Type B pancreatic cell (in vitro differentiated cells): ENCODE measurements around the gene FOXK2. TPM values are rescaled to one million over a fixed set of nuclear protein-coding genes. Genes with fewer than 3 reads are reported as not detected.

ENCODE experiments used
- DNase-seq: peaks from one replicate; pipeline ENCODE4 v3.0.0; 2021; ENCODE audit warnings: mixed read lengths; ENCODE audit not compliant: unreplicated experiment; ENCODE audit errors: extremely low spot score
- H3K27ac Mint-ChIP-seq: 2 replicates; pipeline ENCODE4 v1.8.0; 2021; ENCODE audit warnings: mild to moderate bottlenecking, mixed read lengths
- H3K27me3 Mint-ChIP-seq: 2 replicates; pipeline ENCODE4 v1.8.0; 2021; ENCODE audit warnings: mixed read lengths
- H3K36me3 Mint-ChIP-seq: 2 replicates; pipeline ENCODE4 v1.8.0; 2021; ENCODE audit warnings: mixed read lengths
- H3K4me1 Mint-ChIP-seq: one replicate; pipeline ENCODE4 v1.8.0; 2021; ENCODE audit warnings: mixed read lengths; ENCODE audit not compliant: unreplicated experiment
- H3K4me3 Mint-ChIP-seq: 2 replicates; pipeline ENCODE4 v1.8.0; 2021; ENCODE audit warnings: mild to moderate bottlenecking, mixed read lengths
- H3K9me3 Mint-ChIP-seq: 2 replicates; pipeline ENCODE4 v1.8.0; 2021; ENCODE audit warnings: mixed read lengths
- CTCF ChIP-seq: fragments of 200-600 bp; sonication (generic); conservative IDR thresholded peaks from 2 replicates; pipeline ENCODE4 v1.5.0; 2021; ENCODE audit warnings: antibody characterized with exemption, mild to moderate bottlenecking
- total RNA-seq: library from RNA; stranded (reverse); gene quantifications from 2 replicates; pipeline ENCODE4 v1.2.1, GENCODE V29; 2021; ENCODE audit warnings: low replicate concordance

Gene FOXK2
- total RNA-seq, 1 donor from 2014 or later = 75.5 TPM

GRCh38 chr17:82609655-82610054 lies 90.1 kb downstream of the FOXK2 start:
- no peak for TF ChIP-seq CTCF
- Mint-ChIP-seq H3K27ac (peak overlapping the region; percentile 6), H3K36me3 (peaks cover 42% of the 10 kb centered on the region), H3K4me3 (no peak overlapping the region), H3K27me3 (no peaks in the 10 kb centered on the region), H3K9me3 (no peaks in the 10 kb centered on the region), H3K4me1 (peaks cover 9% of the 10 kb centered on the region)
- no peak for DNase-seq

DNA sequence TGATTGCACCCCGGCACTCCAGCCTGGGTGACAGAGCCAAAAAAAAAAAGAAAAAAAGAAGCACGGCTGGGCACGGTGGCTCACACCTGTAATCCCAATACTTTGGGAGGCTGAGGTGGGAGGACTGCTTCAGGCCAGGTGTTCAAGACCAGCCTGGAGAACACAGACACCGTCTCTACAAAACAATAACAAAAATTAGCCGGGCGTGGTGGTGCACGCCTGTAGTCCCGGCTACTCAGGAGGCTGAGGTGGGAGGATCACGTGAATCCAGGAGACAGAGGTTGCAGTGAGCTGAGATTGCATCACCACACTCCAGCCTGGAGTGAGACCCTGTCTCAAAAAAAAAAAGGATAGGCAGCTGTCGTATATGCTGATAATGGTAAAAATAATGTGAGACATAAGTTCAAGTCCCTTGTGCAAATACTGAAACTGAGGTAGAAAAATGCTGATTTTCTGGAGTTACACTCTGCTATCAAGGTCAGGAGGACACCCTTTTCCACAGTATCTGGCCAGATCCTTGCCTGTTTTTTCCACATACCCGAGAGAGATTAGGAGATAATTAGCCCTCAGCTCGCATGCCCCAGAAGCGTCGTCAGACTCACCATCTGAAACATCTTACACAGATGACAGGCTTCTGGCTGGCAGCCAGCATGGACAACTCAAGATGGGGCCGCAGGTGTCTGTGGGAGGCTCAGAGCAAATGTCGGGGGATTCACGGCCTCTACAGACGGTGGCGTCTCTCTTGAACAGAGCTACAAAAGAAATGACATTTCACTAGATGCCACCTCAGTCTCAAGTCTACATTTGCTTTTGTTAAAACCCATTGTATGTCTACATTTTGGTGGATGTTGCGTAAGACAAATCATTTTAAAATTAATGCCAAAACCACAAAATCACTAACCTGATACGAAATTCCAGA lies 91.9 kb downstream of the FOXK2 start:
- H3K27ac Mint-ChIP-seq = peak overlapping the region; percentile 14
- peaks cover 36% of the 10 kb centered on the region for H3K36me3 Mint-ChIP-seq
- no peaks in the 10 kb centered on the region for H3K27me3 Mint-ChIP-seq
- H3K4me3 Mint-ChIP-seq = peak overlapping the region; percentile 37
- DNase-seq = no peak
- no peak for TF ChIP-seq CTCF
- no peaks in the 10 kb centered on the region for H3K9me3 Mint-ChIP-seq
- H3K4me1 Mint-ChIP-seq = peaks cover 9% of the 10 kb centered on the region

- Mint-ChIP-seq H3K4me1 (peaks cover 9% of the 10 kb centered on the region), H3K27ac (peak overlapping the region; percentile 70), H3K9me3 (no peaks in the 10 kb centered on the region), H3K36me3 (peaks cover 33% of the 10 kb centered on the region), H3K4me3 (no peak overlapping the region), H3K27me3 (no peaks in the 10 kb centered on the region)
- no peak for TF ChIP-seq CTCF
- DNase-seq = no peak
Measured at GRCh38 chr17:82613283-82614094, 94.0 kb downstream of the FOXK2 start.

DNA sequence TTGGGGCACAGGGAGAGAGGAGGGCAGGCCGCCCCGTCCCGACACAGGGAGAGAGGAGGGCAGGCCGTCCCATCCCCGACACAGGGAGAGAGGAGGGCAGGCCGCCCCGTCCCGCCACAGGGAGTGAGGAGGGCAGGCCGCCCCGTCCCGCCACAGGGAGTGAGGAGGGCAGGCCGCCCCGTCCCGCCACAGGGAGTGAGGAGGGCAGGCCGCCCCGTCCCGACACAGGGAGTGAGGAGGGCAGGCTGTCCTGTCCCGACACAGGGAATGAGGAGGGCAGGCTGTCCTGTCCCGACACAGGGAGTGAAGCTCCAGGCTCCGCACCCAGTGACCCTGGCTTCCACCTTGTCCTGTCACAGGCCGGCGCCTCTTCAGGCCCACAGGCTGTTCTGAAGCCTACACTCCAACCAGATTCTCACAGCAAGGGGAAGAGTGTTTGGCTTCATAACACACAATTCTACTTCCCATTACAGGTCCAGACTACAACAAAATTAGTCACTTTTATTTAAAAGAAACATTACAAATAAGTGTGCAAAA lies 94.6 kb downstream of the FOXK2 start:
- Mint-ChIP-seq H3K27me3 (no peaks in the 10 kb centered on the region), H3K36me3 (peaks cover 34% of the 10 kb centered on the region), H3K4me3 (no peak overlapping the region), H3K9me3 (no peaks in the 10 kb centered on the region), H3K27ac (peak overlapping the region; percentile 70), H3K4me1 (peaks cover 9% of the 10 kb centered on the region)
- TF ChIP-seq CTCF = no peak
- no peak for DNase-seq

DNA sequence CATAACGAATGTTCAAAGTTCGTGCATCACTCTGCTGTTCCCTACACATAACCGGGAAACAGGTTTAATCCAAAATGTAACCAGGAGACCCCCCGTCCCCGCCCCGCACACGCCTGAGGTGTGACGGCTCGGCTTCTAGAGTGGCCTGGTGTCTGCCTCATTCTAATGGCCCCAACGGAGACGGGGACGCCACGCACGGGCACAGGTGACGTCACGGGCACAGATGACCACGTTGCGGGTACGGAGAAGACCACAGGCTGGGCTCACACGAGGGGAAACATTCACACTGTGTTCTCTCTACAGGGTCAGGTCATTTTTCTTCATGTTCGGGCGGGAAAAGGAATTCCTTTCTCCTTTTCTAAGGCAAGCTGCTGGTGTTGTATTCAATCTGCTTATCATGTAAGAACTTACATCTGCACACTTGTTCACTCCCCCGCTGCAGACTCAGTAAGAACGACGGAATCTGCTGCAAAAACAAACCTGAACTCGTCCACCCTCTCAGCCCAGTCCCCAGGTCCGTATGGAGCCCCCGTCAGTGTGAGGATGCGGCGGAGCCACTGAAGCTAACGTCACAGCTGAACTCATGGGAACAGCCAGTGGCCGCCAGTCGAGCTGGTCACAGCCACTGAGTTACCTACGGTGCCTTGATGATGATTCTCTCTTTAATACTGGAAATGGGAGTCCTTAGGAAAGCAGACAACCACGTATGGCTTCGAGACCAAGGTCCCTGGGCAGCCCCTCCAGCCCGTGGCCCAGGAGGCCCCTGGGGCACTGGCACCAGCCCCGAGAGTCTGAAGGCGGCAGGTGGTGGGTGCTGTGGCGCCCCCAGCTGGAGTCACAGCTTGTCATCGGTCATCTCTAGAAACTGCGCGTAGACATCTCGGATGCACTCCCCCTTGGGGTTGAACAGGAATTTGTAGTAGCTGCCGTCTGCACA lies 95.8 kb downstream of the FOXK2 start:
- no peak overlapping the region for H3K4me3 Mint-ChIP-seq
- H3K27me3 Mint-ChIP-seq = no peaks in the 10 kb centered on the region
- H3K4me1 Mint-ChIP-seq = peaks cover 9% of the 10 kb centered on the region
- H3K9me3 Mint-ChIP-seq = no peaks in the 10 kb centered on the region
- H3K36me3 Mint-ChIP-seq = peaks cover 25% of the 10 kb centered on the region
- DNase-seq = no peak
- peak; percentile 26 for TF ChIP-seq CTCF
- H3K27ac Mint-ChIP-seq = no peak overlapping the region
